DMS153 treated with DMSO at 0.1 percent for 48 hours (cell line): ENCODE data around the gene PARP3.

ENCODE experiments used
- DNase-seq: peaks from one replicate; lab custom pipeline; 2025; ENCODE audit not compliant: unreplicated experiment; lab: John Stamatoyannopoulos, UW

Gene PARP3

GRCh38 chr3:51933471-51934138 is 8.6 kb upstream of the PARP3 start:
- no peak for DNase-seq

GRCh38 chr3:51934139-51934850 is 7.9 kb upstream of the PARP3 start:
- DNase-seq = no peak

- DNase-seq = no peak
These were observed 6.9 kb upstream of the PARP3 start for GRCh38 chr3:51934991-51935885.

- DNase-seq = no peak
These were observed 6.0 kb upstream of the PARP3 start for GRCh38 chr3:51935886-51936755.

GRCh38 chr3:51937014-51937413 is 5.1 kb upstream of the PARP3 start:
- no peak for DNase-seq

GRCh38 chr3:51937611-51938450 is 4.3 kb upstream of the PARP3 start:
- no peak for DNase-seq

GRCh38 chr3:51938780-51939425 is 3.3 kb upstream of the PARP3 start:
- DNase-seq = no peak

DNA sequence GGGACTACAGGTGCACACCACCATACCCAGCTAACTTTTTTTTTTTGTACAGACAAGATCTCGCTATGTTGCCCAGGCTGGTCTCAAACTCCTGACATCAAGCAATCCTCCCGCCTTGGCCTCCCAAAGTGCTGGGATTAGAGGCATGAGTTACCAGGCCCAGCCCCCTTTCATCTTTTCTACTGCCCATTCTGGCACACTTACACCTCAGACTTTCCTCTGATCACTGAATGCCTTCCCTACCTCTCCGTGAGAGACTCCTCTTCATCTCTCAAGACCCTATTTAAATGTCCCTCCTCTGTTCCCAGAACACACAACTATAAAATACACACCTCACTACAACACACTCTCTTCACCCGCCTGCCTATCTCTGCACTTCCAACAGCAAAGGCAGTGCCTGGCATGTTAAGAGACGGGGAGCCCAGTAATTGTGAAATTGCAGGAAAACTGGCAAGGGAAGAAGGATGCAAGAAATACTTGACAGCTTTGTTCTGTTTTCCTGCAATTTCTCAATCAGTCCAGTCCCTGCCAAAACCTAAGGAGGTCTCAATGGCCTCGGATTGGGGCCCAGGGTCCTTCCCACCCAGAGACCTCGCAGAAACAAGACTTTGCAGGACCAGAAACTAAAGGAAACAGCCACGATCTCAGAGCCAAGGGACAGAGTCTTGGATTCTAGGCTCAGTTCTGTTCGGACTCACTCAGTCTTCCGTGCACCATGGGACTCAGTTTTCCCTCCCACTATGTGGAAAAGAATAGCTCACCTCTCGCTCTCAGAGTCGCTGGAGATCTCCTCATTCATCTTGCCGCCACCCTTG is 1.3 kb upstream of the PARP3 start:
- no peak for DNase-seq

- no peak for DNase-seq
These were observed 733 bp upstream of the PARP3 start for GRCh38 chr3:51941463-51941797.

DNA sequence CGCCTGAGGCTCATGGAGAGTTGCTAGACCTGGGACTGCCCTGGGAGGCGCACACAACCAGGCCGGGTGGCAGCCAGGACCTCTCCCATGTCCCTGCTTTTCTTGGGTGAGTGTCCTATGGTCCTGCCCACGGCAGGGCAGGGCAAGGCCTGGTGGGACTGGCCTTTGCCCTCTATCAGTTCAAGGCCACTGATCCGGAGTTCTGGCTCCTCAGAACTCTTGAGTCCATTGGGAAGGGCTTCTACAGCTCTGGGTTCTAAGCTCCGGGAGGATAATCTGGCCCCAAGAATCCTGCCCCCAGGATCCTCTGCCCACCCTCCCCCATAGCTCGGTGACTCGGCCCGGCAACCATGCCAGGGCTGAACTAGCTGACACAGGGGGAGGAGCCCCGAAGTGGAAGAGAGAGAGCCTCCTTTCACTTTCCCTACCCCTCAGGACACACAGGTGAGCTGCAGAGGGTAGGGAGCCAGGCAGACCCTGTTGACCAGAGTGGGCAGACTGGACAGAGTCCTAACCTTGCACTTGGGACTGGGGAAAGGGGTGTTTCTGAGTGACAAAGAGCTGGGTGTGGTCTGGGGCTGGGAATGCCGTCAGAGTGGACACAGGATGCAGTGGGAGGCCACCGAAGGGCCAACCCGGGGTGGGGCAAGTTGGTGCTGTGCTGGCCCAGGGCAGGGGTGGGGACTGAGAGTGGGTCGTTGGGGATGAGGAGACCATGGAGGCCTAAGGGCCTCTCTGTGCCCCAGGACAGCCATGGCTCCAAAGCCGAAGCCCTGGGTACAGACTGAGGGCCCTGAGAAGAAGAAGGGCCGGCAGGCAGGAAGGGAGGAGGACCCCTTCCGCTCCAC is 664 bp downstream of the PARP3 start:
- no peak for DNase-seq

DNA sequence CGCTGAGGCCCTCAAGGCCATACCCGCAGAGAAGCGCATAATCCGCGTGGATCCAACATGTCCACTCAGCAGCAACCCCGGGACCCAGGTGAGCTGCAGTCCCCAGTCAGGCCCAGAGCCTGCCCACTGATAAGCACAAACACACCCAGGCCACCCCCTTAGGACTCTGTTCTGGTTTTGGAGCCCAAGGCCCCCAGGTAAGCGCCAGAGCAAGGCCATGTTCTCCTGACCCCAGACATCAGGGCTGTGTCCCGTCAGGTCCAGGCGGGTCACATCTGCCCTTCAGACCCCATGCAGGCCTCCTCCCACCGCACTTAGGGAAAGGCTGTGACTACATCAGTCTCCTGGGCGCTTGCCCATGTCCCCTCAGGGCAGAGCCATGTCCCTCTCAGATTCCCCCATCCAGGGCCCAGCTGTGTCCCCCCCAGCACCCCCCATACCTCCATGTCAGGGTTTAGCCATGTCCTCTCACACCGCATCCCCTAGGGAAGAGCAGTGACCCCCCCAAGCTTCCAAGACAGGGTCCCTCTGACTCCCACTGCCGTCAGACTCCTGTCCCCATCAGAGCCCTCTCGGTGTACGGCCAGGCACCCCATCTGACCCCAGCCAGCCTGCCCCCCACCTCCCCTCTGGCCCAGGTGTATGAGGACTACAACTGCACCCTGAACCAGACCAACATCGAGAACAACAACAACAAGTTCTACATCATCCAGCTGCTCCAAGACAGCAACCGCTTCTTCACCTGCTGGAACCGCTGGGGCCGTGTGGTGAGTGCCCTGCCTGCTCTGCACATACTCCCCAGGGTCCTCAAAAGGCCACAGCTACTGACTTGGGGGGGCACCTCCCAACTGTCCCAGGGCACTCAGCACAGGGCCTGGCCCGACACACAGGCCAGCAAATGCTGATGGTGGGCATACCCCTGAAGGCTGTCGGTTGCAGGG is 1.6 kb downstream of the PARP3 start:
- no peak for DNase-seq

DNA sequence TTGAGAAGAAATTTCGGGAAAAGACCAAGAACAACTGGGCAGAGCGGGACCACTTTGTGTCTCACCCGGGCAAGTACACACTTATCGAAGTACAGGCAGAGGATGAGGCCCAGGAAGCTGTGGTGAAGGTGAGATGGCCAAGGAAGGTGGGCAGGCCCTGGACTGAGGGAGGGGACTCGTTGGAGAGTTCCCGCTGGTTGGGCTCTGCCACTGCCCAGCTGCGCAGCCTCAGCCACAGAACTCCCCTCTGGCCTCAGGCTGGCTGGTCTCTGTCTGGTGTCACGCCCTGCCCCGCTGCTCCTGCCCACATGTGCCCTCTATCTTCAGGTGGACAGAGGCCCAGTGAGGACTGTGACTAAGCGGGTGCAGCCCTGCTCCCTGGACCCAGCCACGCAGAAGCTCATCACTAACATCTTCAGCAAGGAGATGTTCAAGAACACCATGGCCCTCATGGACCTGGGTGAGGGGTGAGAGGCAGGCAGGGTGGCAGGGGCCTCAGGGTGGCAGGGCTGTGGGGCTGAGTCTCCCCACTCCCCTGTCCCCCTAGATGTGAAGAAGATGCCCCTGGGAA is 2.4 kb downstream of the PARP3 start:
- DNase-seq = no peak

- no peak for DNase-seq
These were observed 3.1 kb downstream of the PARP3 start for GRCh38 chr3:51945031-51945840.

- DNase-seq = no peak
These were observed 4.0 kb downstream of the PARP3 start for GRCh38 chr3:51945926-51946705.

GRCh38 chr3:51946796-51947195 is 4.6 kb downstream of the PARP3 start:
- no peak for DNase-seq
